Coronary artery (tissue), 2 donors: ENCODE data around the gene ENPP7.

ENCODE experiments used
- DNase-seq: peaks from one replicate; pipeline ENCODE4 v3.0.0-alpha.2; 2017; ENCODE audit warnings: low spot score
- H3K27ac ChIP-seq, 2 donors: fragments of 200-600 bp; sonication (generic); one replicate each; pipeline ENCODE4 v1.5.1; 2016 to 2019
- H3K4me3 ChIP-seq: fragments of 200-600 bp; sonication (generic); 2 replicates; pipeline ENCODE4 v1.5.1; 2016; ENCODE audit warnings: mild to moderate bottlenecking, moderate library complexity
- TF ChIP-seq, protein P1 (sequence below): fragments of 200-600 bp; sonication (generic); IDR thresholded peaks from one replicate; pipeline ENCODE4 v1.5.1; 2019; ENCODE audit warnings: antibody characterized with exemption

Gene ENPP7

DNA sequence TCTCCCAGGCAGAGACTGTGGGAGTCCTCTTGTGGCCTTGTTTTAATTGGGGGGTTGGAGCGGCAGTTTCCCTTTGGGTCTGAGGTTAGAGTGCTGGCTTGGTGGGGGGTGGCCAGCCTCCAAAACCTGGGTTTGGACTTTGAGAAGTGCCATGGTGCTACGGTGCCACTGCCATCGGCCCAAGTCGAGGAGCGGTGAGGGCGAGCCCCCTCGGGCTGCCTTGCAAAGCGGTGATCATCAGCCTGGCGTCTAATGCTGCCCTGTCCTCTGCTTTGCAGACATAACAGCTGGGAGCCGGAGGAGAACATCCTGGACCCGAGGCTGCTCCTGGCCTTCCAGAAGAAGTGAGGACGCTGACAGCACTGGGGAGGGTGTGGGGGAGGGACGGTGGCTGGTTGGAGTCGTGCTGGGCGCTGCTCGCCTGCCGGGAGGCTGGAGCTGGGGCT lies 48.4 kb downstream of the ENPP7 start:
- TF ChIP-seq, protein P1, sequence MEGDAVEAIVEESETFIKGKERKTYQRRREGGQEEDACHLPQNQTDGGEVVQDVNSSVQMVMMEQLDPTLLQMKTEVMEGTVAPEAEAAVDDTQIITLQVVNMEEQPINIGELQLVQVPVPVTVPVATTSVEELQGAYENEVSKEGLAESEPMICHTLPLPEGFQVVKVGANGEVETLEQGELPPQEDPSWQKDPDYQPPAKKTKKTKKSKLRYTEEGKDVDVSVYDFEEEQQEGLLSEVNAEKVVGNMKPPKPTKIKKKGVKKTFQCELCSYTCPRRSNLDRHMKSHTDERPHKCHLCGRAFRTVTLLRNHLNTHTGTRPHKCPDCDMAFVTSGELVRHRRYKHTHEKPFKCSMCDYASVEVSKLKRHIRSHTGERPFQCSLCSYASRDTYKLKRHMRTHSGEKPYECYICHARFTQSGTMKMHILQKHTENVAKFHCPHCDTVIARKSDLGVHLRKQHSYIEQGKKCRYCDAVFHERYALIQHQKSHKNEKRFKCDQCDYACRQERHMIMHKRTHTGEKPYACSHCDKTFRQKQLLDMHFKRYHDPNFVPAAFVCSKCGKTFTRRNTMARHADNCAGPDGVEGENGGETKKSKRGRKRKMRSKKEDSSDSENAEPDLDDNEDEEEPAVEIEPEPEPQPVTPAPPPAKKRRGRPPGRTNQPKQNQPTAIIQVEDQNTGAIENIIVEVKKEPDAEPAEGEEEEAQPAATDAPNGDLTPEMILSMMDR = no peak
- Histone ChIP-seq H3K27ac (no peak overlapping the region), H3K4me3 (peak overlapping the region; percentile 85)
- no peak for DNase-seq

- Histone ChIP-seq H3K27ac (no peak overlapping the region), H3K4me3 (no peak overlapping the region)
- no peak for DNase-seq
- TF ChIP-seq, protein P1 = no peak
These were observed 49.1 kb downstream of the ENPP7 start for GRCh38 chr17:79779661-79780365.

DNA sequence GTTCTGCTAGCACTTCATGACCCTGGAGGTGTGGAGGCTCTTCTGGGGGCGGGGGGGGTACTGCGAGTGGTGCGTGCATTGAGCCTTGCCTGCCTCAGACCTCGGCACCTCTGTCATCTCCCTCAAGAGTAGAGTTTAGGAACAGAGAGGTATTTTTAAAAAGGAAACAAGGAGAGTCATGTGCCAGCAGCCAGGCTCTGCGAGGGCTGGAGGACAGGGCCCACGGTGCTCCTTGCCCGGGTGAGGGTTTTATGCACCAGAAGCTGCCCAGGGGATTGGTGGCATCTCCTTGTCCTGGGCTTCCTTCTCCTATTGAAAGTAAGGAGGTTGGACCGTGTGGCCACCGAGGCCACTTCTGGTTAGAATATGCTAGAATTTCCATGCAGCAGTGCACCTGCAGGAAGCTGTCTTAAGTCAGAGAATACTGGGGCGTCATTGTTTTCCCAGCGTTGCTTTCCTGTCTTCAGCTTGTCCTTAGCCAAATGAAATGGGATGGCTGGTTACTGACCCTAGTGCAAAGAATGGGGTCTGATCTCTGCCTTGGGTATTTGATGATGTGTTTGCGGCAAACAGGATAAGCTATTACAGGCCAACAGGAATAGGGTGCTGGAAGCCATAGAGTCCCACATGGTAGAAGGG lies 50.4 kb downstream of the ENPP7 start:
- DNase-seq = no peak

GRCh38 chr17:79781736-79782575 lies 51.2 kb downstream of the ENPP7 start:
- H3K27ac ChIP-seq = no peak overlapping the region
- DNase-seq = no peak
- TF ChIP-seq, protein P1 = no peak
- no peak overlapping the region for H3K4me3 ChIP-seq

More for the DNA sequence above, 50.4 kb downstream of the ENPP7 start:
- Histone ChIP-seq H3K4me3 (no peak overlapping the region), H3K27ac (no peak overlapping the region)
- TF ChIP-seq, protein P1 = no peak

DNA sequence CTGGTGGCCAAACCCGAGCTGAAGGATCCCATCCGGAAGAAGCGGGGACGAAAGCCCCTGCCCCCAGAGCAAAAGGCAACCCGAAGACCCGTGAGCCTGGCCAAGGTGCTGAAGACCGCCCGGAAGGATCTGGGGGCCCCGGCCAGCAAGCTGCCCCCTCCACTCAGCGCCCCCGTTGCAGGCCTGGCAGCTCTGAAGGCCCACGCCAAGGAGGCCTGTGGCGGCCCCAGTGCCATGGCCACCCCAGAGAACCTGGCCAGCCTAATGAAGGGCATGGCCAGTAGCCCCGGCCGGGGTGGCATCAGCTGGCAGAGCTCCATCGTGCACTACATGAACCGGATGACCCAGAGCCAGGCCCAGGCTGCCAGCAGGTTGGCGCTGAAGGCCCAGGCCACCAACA lies 53.1 kb downstream of the ENPP7 start:
- TF ChIP-seq, protein P1 = no peak
- Histone ChIP-seq H3K27ac (no peak overlapping the region), H3K4me3 (no peak overlapping the region)
- DNase-seq = no peak

DNA sequence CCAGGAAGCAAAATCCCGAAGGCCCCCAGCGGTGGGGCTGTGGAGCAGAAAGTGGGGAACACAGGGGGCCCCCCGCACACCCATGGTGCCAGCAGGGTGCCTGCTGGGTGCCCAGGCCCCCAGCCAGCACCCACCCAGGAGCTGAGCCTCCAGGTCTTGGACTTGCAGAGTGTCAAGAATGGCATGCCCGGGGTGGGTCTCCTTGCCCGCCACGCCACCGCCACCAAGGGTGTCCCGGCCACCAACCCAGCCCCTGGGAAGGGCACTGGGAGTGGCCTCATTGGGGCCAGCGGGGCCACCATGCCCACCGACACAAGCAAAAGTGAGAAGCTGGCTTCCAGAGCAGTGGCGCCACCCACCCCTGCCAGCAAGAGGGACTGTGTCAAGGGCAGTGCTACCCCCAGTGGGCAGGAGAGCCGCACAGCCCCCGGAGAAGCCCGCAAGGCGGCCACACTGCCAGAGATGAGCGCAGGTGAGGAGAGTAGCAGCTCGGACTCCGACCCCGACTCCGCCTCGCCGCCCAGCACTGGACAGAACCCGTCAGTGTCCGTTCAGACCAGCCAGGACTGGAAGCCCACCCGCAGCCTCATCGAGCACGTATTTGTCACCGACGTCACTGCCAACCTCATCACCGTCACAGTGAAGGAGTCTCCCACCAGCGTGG lies 53.7 kb downstream of the ENPP7 start:
- no peak overlapping the region for H3K27ac ChIP-seq
- DNase-seq = no peak
- TF ChIP-seq, protein P1 = no peak
- no peak overlapping the region for H3K4me3 ChIP-seq
